K562 (cell line): ENCODE measurements around the gene MGAT4B. TPM values are rescaled to one million over a fixed set of nuclear protein-coding genes. Genes with fewer than 3 reads are reported as not detected.

Source experiments
- COPS2 ChIP-seq: fragments of 450-650 bp; conservative IDR thresholded peaks from 2 replicates; pipeline ENCODE4 v1.6.1; 2016; ENCODE audit warnings: mild to moderate bottlenecking, moderate library complexity
- GABPB2 ChIP-seq: fragments of 250-450 bp; sonication (Bioruptor Pico); conservative IDR thresholded peaks from 2 replicates; pipeline ENCODE4 v1.5.1; 2021; ENCODE audit warnings: mild to moderate bottlenecking
- HLTF ChIP-seq: fragments of 450-650 bp; IDR thresholded peaks from 2 replicates; pipeline ENCODE4 v1.6.1; 2016
- JUN ChIP-seq, 2 experiments: sonication (generic) in 1 of 2; formaldehyde crosslinking in 1 of 2; IDR thresholded peaks; 2 replicates each; pipeline versions ENCODE4 v1.6.1 to v1.8.0; 2012 to 2022; ENCODE audit warnings: borderline replicate concordance in 2 of 2, mild to moderate bottlenecking in 2 of 2, improper control_type of control experiment in 1 of 2, low read depth in 1 of 2, low read length in 1 of 2, missing genetic modification reagents in 1 of 2
- MEF2D ChIP-seq: conservative IDR thresholded peaks from 2 replicates; pipeline ENCODE4 v1.6.1; 2016; ENCODE audit warnings: low read depth, missing genetic modification characterization, missing compliant biosample characterization
- NFE2 ChIP-seq: IDR thresholded peaks from 2 replicates; pipeline ENCODE4 v1.6.1; 2014; ENCODE audit warnings: antibody characterized with exemption, low read depth
- NFRKB ChIP-seq: fragments of 450-650 bp; IDR thresholded peaks from 2 replicates; pipeline ENCODE4 v1.6.1; 2016; ENCODE audit warnings: low read depth
- PHTF2 ChIP-seq: fragments of 250-450 bp; sonication (Bioruptor Pico); IDR thresholded peaks from 2 replicates; pipeline ENCODE4 v1.5.0; 2021; ENCODE audit warnings: mild to moderate bottlenecking
- RBM34 ChIP-seq: fragments of 200-400 bp; formaldehyde crosslinking; IDR thresholded peaks from 2 replicates; pipeline ENCODE4 v1.6.1; 2018; ENCODE audit warnings: low read length, borderline replicate concordance; ENCODE audit not compliant: insufficient read depth
- RHOXF2B ChIP-seq: fragments of 250-450 bp; sonication (Bioruptor Pico); conservative IDR thresholded peaks from 2 replicates; pipeline ENCODE4 v1.5.1; 2021
- RUNX1 ChIP-seq: sonication (generic); IDR thresholded peaks from 2 replicates; pipeline ENCODE4 v1.6.1; 2016; ENCODE audit warnings: antibody characterized with exemption, low read depth
- SIRT6 ChIP-seq: IDR thresholded peaks from one replicate; pipeline ENCODE4 v1.6.1; 2012; ENCODE audit warnings: low read depth, mild to moderate bottlenecking, control low read depth, inconsistent platforms, low read length, moderate library complexity
- SIX5 ChIP-seq, 2 experiments: IDR thresholded peaks; 2 replicates each; pipeline ENCODE4 v1.6.1; 2011; ENCODE audit warnings: low read length in 2 of 2, borderline replicate concordance in 1 of 2, low read depth in 1 of 2, mild to moderate bottlenecking in 1 of 2, moderate library complexity in 1 of 2; ENCODE audit not compliant: insufficient read depth in 1 of 2
- SNRNP70 ChIP-seq: fragments of 200-400 bp; formaldehyde crosslinking; optimal IDR thresholded peaks from 2 replicates; pipeline ENCODE3; 2017; ENCODE audit warnings: low read depth, low read length
- SOX6 ChIP-seq: fragments of 450-650 bp; IDR thresholded peaks from 2 replicates; pipeline ENCODE4 v1.6.1; 2014; ENCODE audit warnings: mild to moderate bottlenecking
- SUPT5H ChIP-seq: fragments of 450-650 bp; IDR thresholded peaks from 2 replicates; pipeline ENCODE4 v1.6.1; 2016
- ZNF121 ChIP-seq: sonication (generic); formaldehyde crosslinking; conservative IDR thresholded peaks from 2 replicates; pipeline ENCODE4 v1.8.0; 2022; ENCODE audit warnings: missing genetic modification reagents
- ZZZ3 ChIP-seq: fragments of 450-650 bp; IDR thresholded peaks from 2 replicates; pipeline ENCODE4 v1.6.1; 2016; ENCODE audit warnings: antibody characterized with exemption, mild to moderate bottlenecking, moderate library complexity
- polyA plus RNA-seq, 8 experiments: library from polyadenylated mRNA; depleted of rRNA in 4 of 8; stranded (reverse) in 5 of 8; unstranded in 3 of 8; fragments of >200 nt; fragmentation: Nextera tagmentation in 2 of 8; fragmentation: Illumina TruSeq in 1 of 8; extraction: Ambion mirVana in 2 of 8; extraction: Trizol in 1 of 8; gene quantifications; 2 replicates each; pipeline versions ENCODE4 v1.2.1 to v1.2.3, GENCODE V29; 2011 to 2014; ENCODE audit warnings: inconsistent platforms in 1 of 8, missing spikeins in 1 of 8
- total RNA-seq, 7 experiments: library from RNA; depleted of rRNA in 6 of 7; stranded (reverse); fragments of >200 nt in 6 of 7; fragmentation: Illumina TruSeq in 2 of 7; extraction: Trizol in 2 of 7; gene quantifications; 2 replicates each; pipeline versions ENCODE4 v1.2.1 to v1.2.3, GENCODE V29; 2011 to 2021; ENCODE audit warnings: low replicate concordance in 1 of 7
- TF ChIP-seq, protein P1 (sequence below): fragments of 250-450 bp; sonication (Bioruptor Pico); IDR thresholded peaks from 2 replicates; pipeline ENCODE4 v1.4.0; 2020
- TF ChIP-seq, protein P2 (sequence below): fragments of 450-650 bp; IDR thresholded peaks from 2 replicates; pipeline ENCODE4 v1.6.1; 2016; ENCODE audit warnings: missing biosample characterization, missing genetic modification characterization
- TF ChIP-seq, protein P3 (sequence below): fragments of 250-450 bp; sonication (Bioruptor Pico); IDR thresholded peaks from 2 replicates; pipeline ENCODE4 v1.5.0; 2022; ENCODE audit warnings: mild to moderate bottlenecking

MGAT4B gene
- total and polyA plus RNA-seq, 9 of the 15 experiments (the other 6 are each of a cell fraction or from before 2014, with no cell fraction given), result 0.34 to 133 (median 75.4) TPM

DNA sequence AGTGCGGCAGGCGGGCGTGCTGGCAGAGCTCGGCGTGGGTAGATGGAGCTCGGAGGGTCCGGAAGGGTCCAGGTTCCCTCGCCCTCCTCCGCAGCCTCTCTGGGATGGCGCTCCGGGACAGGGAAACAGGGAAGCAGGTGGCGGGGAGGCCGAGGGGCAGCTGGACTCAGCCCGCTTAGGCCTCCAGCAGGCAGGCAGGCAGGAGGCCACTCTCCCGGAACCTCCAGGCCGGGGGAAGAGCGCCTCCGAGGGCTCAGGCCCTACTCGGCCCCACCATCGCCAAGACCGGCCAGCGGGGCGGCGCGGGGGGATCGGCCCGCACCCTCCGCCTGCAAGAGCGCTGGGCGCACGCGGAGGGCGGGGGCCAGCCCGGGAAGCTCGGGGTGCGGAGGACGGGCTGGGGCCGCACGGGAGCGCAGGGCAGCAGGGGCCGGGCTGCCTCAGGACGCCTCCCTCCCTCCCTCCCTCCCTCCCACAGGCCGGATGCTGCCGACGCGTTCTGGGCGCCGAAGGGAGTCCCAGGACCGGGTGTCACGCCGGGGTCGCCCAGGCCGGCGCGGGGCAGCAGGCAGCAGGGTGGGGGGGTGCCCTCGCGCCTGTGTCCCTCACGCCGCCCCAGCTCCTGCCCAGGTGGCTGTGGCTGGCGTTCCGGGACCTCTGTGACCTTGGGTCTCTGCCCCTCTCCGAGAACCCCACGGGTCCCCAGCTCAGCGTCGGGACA is 977 bp downstream of the MGAT4B start (continued):
- TF ChIP-seq SIRT6 (no peak), SIX5 (IDR thresholded peaks at IDR 0.05; ENCODE audit: borderline replicate concordance in 1 of 2, insufficient read depth in 1 of 2, low read depth in 1 of 2, low read length in 2 of 2) (no peak), MEF2D (tag) (no peak), ZNF121 (CRISPR knock-in tag) (no peak), RUNX1 (no peak), SUPT5H (peak; percentile 25; the same call in 1 of the 2 replicates), GABPB2 (CRISPR knock-in tag) (no peak), PHTF2 (CRISPR knock-in tag) (no peak), ZZZ3 (no peak), RHOXF2B (CRISPR knock-in tag) (no peak), RBM34 (no peak), NFRKB (no peak), JUN (IDR thresholded peaks at IDR 0.05; ENCODE audit: borderline replicate concordance, low read depth, low read length) (no peak), JUN (CRISPR knock-in tag; IDR thresholded peaks at IDR 0.05; ENCODE audit: borderline replicate concordance) (0 out of 2 replicates have a peak, but pooled peaks have one; percentile 25), SOX6 (no peak), HLTF (no peak), SNRNP70 (no peak), COPS2 (no peak), NFE2 (no peak)
- TF ChIP-seq, protein P1, sequence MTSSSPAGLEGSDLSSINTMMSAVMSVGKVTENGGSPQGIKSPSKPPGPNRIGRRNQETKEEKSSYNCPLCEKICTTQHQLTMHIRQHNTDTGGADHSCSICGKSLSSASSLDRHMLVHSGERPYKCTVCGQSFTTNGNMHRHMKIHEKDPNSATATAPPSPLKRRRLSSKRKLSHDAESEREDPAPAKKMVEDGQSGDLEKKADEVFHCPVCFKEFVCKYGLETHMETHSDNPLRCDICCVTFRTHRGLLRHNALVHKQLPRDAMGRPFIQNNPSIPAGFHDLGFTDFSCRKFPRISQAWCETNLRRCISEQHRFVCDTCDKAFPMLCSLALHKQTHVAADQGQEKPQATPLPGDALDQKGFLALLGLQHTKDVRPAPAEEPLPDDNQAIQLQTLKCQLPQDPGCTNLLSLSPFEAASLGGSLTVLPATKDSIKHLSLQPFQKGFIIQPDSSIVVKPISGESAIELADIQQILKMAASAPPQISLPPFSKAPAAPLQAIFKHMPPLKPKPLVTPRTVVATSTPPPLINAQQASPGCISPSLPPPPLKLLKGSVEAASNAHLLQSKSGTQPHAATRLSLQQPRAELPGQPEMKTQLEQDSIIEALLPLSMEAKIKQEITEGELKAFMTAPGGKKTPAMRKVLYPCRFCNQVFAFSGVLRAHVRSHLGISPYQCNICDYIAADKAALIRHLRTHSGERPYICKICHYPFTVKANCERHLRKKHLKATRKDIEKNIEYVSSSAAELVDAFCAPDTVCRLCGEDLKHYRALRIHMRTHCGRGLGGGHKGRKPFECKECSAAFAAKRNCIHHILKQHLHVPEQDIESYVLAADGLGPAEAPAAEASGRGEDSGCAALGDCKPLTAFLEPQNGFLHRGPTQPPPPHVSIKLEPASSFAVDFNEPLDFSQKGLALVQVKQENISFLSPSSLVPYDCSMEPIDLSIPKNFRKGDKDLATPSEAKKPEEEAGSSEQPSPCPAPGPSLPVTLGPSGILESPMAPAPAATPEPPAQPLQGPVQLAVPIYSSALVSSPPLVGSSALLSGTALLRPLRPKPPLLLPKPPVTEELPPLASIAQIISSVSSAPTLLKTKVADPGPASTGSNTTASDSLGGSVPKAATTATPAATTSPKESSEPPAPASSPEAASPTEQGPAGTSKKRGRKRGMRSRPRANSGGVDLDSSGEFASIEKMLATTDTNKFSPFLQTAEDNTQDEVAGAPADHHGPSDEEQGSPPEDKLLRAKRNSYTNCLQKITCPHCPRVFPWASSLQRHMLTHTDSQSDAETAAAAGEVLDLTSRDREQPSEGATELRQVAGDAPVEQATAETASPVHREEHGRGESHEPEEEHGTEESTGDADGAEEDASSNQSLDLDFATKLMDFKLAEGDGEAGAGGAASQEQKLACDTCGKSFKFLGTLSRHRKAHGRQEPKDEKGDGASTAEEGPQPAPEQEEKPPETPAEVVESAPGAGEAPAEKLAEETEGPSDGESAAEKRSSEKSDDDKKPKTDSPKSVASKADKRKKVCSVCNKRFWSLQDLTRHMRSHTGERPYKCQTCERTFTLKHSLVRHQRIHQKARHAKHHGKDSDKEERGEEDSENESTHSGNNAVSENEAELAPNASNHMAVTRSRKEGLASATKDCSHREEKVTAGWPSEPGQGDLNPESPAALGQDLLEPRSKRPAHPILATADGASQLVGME (CRISPR knock-in tag), result no peak
- TF ChIP-seq, protein P2, sequence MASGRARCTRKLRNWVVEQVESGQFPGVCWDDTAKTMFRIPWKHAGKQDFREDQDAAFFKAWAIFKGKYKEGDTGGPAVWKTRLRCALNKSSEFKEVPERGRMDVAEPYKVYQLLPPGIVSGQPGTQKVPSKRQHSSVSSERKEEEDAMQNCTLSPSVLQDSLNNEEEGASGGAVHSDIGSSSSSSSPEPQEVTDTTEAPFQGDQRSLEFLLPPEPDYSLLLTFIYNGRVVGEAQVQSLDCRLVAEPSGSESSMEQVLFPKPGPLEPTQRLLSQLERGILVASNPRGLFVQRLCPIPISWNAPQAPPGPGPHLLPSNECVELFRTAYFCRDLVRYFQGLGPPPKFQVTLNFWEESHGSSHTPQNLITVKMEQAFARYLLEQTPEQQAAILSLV, result no peak
- TF ChIP-seq, protein P3, sequence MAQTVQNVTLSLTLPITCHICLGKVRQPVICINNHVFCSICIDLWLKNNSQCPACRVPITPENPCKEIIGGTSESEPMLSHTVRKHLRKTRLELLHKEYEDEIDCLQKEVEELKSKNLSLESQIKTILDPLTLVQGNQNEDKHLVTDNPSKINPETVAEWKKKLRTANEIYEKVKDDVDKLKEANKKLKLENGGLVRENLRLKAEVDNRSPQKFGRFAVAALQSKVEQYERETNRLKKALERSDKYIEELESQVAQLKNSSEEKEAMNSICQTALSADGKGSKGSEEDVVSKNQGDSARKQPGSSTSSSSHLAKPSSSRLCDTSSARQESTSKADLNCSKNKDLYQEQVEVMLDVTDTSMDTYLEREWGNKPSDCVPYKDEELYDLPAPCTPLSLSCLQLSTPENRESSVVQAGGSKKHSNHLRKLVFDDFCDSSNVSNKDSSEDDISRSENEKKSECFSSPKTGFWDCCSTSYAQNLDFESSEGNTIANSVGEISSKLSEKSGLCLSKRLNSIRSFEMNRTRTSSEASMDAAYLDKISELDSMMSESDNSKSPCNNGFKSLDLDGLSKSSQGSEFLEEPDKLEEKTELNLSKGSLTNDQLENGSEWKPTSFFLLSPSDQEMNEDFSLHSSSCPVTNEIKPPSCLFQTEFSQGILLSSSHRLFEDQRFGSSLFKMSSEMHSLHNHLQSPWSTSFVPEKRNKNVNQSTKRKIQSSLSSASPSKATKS (CRISPR knock-in tag), result no peak
